ENCODE measurements around the gene DOCK2.

The DOCK2 gene

DNA sequence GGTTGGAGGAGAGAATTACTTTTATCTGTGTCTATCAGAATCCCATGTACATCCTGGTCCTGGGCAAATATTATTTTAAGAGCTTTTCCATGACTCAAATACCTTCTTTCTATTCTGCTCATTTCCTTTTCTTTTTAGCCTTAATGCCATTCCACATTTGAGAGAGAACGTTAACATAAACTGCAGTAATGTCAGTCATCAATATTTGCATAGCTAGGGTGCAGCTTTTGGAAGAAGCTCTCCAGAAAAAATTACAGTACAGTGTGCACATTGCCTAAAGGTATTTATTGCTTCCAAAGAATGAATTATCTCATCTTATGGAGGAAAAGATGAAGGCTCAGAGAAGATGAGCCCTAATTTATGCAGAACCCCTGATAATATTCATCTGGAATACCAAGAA lies 284.9 kb downstream of the DOCK2 start:
- no peak overlapping the region for H3K4me3 ChIP-seq (ENCODE audit: low read depth, low read length)
- no peaks in the 10 kb centered on the region for H3K9me3 ChIP-seq (ENCODE audit: severe bottlenecking)
- peaks cover 48% of the 10 kb centered on the region for H3K27me3 ChIP-seq (ENCODE audit: insufficient read depth, low read depth, severe bottlenecking)
- no peak for DNase-seq
- no peak for TF ChIP-seq CTCF (IDR thresholded peaks at IDR 0.05; ENCODE audit: low read depth, low read length)
- H3K27ac ChIP-seq = no peak overlapping the region
- no peaks in the 10 kb centered on the region for H3K36me3 ChIP-seq

- no peak for DNase-seq
- no peak overlapping the region for H3K4me3 ChIP-seq (ENCODE audit: low read depth, low read length)
- no peaks in the 10 kb centered on the region for H3K36me3 ChIP-seq
- no peaks in the 10 kb centered on the region for H3K9me3 ChIP-seq (ENCODE audit: severe bottlenecking)
- TF ChIP-seq CTCF (IDR thresholded peaks at IDR 0.05; ENCODE audit: low read depth, low read length) = no peak
- H3K27ac ChIP-seq = no peak overlapping the region
- H3K27me3 ChIP-seq (ENCODE audit: insufficient read depth, low read depth, severe bottlenecking) = peaks cover 49% of the 10 kb centered on the region
Observed at GRCh38 chr5:169922474-169922873, 285.4 kb downstream of the DOCK2 start.

- Histone ChIP-seq H3K4me3 (ENCODE audit: low read depth, low read length) (no peak overlapping the region), H3K36me3 (no peaks in the 10 kb centered on the region), H3K27ac (no peak overlapping the region), H3K27me3 (ENCODE audit: insufficient read depth, low read depth, severe bottlenecking) (peaks cover 60% of the 10 kb centered on the region), H3K9me3 (ENCODE audit: severe bottlenecking) (no peaks in the 10 kb centered on the region)
- no peak for DNase-seq
- TF ChIP-seq CTCF (IDR thresholded peaks at IDR 0.05; ENCODE audit: low read depth, low read length) = no peak
Observed at GRCh38 chr5:169923988-169924387, 286.9 kb downstream of the DOCK2 start.

DNA sequence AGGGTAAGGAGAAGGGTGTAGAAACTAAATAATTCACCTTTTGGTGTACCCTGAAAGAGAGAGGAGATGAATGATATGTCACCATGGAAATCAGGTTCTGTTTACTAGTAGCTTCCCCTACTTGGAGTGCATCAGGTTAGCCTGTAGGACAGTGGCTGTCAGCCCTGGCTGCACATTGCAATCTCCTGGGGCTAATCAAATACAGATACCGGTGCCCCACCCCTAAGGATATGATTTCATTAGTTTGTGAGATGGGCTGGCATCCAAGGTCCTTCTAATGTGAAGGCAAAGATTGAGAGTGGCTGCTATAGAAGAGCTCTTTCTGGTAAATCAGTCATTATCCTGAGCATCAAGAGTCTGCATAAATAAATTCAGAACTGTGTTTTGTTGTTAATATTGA lies 296.1 kb downstream of the DOCK2 start:
- H3K36me3 ChIP-seq = no peaks in the 10 kb centered on the region
- H3K4me3 ChIP-seq (ENCODE audit: low read depth, low read length) = no peak overlapping the region
- no peaks in the 10 kb centered on the region for H3K9me3 ChIP-seq (ENCODE audit: severe bottlenecking)
- H3K27me3 ChIP-seq (ENCODE audit: insufficient read depth, low read depth, severe bottlenecking) = peaks cover 81% of the 10 kb centered on the region
- DNase-seq = no peak
- no peak for TF ChIP-seq CTCF (IDR thresholded peaks at IDR 0.05; ENCODE audit: low read depth, low read length)
- no peak overlapping the region for H3K27ac ChIP-seq

DNA sequence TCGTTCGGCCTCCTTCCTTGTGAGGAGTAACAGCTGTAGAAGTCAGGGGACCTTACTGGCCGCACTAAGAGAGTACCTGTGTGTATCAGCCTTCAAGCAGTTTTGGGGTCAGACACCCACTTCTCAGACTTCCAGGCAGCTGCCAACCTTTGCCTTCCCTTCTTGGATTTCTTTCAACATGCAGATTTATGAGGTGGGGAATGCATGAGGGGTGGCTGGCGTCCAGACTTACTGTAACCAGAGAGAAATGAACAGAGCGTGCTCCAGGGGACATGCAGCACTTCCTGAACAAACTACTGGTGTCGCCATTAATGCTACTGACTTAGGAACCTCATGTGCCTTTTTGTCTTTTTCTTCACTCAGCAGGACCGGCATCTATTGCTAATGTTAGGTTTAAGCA lies 296.5 kb downstream of the DOCK2 start:
- Histone ChIP-seq H3K27me3 (ENCODE audit: insufficient read depth, low read depth, severe bottlenecking) (peaks cover 78% of the 10 kb centered on the region), H3K9me3 (ENCODE audit: severe bottlenecking) (no peaks in the 10 kb centered on the region), H3K27ac (no peak overlapping the region), H3K4me3 (ENCODE audit: low read depth, low read length) (no peak overlapping the region), H3K36me3 (no peaks in the 10 kb centered on the region)
- TF ChIP-seq CTCF (IDR thresholded peaks at IDR 0.05; ENCODE audit: low read depth, low read length) = no peak
- DNase-seq = no peak

DNA sequence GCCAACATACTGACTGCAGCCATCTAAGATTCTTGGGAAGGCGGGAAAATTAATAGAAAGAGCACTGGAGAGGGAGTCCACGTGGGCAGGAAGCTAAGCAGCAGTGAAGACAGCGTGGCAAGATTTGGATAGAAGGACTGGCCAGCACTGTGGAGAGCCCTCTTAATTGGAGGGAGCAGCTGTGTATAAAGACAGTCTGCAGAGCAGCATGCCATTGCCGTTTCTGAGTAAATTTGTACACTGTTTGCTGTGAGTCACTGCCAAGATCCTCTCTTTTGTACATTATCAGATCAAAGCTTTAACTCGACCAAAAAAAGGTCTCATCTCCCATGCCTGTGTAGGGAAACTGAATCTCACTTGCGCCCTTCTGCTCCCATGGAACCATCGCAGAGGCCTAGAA lies 297.9 kb downstream of the DOCK2 start:
- H3K36me3 ChIP-seq = no peaks in the 10 kb centered on the region
- DNase-seq = no peak
- no peak overlapping the region for H3K4me3 ChIP-seq (ENCODE audit: low read depth, low read length)
- TF ChIP-seq CTCF (IDR thresholded peaks at IDR 0.05; ENCODE audit: low read depth, low read length) = no peak
- H3K27me3 ChIP-seq (ENCODE audit: insufficient read depth, low read depth, severe bottlenecking) = peaks cover 78% of the 10 kb centered on the region
- H3K27ac ChIP-seq = no peak overlapping the region
- no peaks in the 10 kb centered on the region for H3K9me3 ChIP-seq (ENCODE audit: severe bottlenecking)
